Activated CD4-positive, alpha-beta T cell treated with anti-CD3 and anti-CD28 coated beads for 48 hours (primary cell): ENCODE measurements around the gene TTYH3.
A peak's percentile ranks its signal among the peaks of the same experiment; 100 is the strongest.

Source experiments
- DNase-seq: peaks from one replicate; pipeline ENCODE4 v3.0.0-alpha.2; 2020

Gene TTYH3

GRCh38 chr7:2635810-2636701 is 4.3 kb downstream of the TTYH3 start:
- DNase-seq = no peak

- DNase-seq = no peak
These were observed 5.3 kb downstream of the TTYH3 start for GRCh38 chr7:2637066-2637471.

- DNase-seq = no peak
These were observed 5.9 kb downstream of the TTYH3 start for GRCh38 chr7:2637505-2638223.

- DNase-seq = no peak
These were observed 6.6 kb downstream of the TTYH3 start for GRCh38 chr7:2638224-2638991.

- no peak for DNase-seq
These were observed 7.4 kb downstream of the TTYH3 start for GRCh38 chr7:2639181-2639681.

GRCh38 chr7:2639695-2640481 is 8.1 kb downstream of the TTYH3 start:
- DNase-seq = no peak

GRCh38 chr7:2640482-2640830 is 8.7 kb downstream of the TTYH3 start:
- no peak for DNase-seq

- no peak for DNase-seq
These were observed 9.1 kb downstream of the TTYH3 start for GRCh38 chr7:2640846-2641316.

- DNase-seq = no peak
These were observed 9.9 kb downstream of the TTYH3 start for GRCh38 chr7:2641406-2642393.

- DNase-seq = peak; percentile 28
These were observed 11.8 kb downstream of the TTYH3 start for GRCh38 chr7:2643386-2644219.

- no peak for DNase-seq
These were observed 12.4 kb downstream of the TTYH3 start for GRCh38 chr7:2644220-2644561.

GRCh38 chr7:2644562-2645273 is 12.9 kb downstream of the TTYH3 start:
- DNase-seq = peak; percentile 18

- peak; percentile 27 for DNase-seq
These were observed 13.6 kb downstream of the TTYH3 start for GRCh38 chr7:2645274-2645868.

GRCh38 chr7:2646336-2646679 is 14.5 kb downstream of the TTYH3 start:
- DNase-seq = no peak

- DNase-seq = no peak
These were observed 15.1 kb downstream of the TTYH3 start for GRCh38 chr7:2646680-2647571.

- no peak for DNase-seq
These were observed 15.9 kb downstream of the TTYH3 start for GRCh38 chr7:2647594-2648172.

- no peak for DNase-seq
These were observed 17.5 kb downstream of the TTYH3 start for GRCh38 chr7:2649139-2649838.
